GM10248 (cell line): ENCODE measurements around the gene EYA2.

Experiments used
- CTCF ChIA-PET: fragments of 300-600 bp; sonication (Branson Sonifier 250); formaldehyde crosslinking; extraction: SDS; loops from one replicate; lab custom pipeline; 2021; ENCODE audit warnings: antibody characterized with exemption; lab: Yijun Ruan, JAX
- POLR2A ChIA-PET: fragments of 350-650 bp; sonication (Branson Sonifier 250); formaldehyde crosslinking; extraction: SDS; loops from one replicate; lab custom pipeline; 2020; ENCODE audit warnings: antibody characterized with exemption; lab: Yijun Ruan, JAX
- DNase-seq: peaks from one replicate; pipeline ENCODE4 v3.0.0; 2012; ENCODE audit errors: extremely low spot score
- CTCF ChIP-seq: IDR thresholded peaks from 2 replicates; pipeline ENCODE4 v1.5.1; 2012; ENCODE audit warnings: mild to moderate bottlenecking, low read depth; ENCODE audit errors: extremely low read depth, missing control alignments, control extremely low read depth

Gene EYA2

GRCh38 chr20:47090835-47091234, 196.2 kb downstream of the EYA2 start:
- ChIA-PET POLR2A (no interaction called here), CTCF (no interaction called here)
- no peak for TF ChIP-seq CTCF
- DNase-seq: no peak

GRCh38 chr20:47093320-47093966, 198.8 kb downstream of the EYA2 start:
- ChIA-PET POLR2A (no interaction called here), CTCF (interaction anchor here (1.2 kb wide), 1 partner anchor 29 kb away, joined by 3 read pairs; no protein-coding TSS in a partner anchor)
- no peak for TF ChIP-seq CTCF
- DNase-seq: no peak

- POLR2A ChIA-PET: no interaction called here
- CTCF ChIA-PET: no interaction called here
- no peak for DNase-seq
- TF ChIP-seq CTCF: no peak
These were observed 201.0 kb downstream of the EYA2 start for GRCh38 chr20:47095690-47096089.

- no peak for DNase-seq
- ChIA-PET CTCF (no interaction called here), POLR2A (interaction anchor here (0.5 kb wide), 1 partner anchor 1671 kb away, joined by 3 read pairs; no protein-coding TSS in a partner anchor)
- no peak for TF ChIP-seq CTCF
These were observed 203.3 kb downstream of the EYA2 start for GRCh38 chr20:47097691-47098622.

GRCh38 chr20:47099093-47099492, 204.4 kb downstream of the EYA2 start:
- no peak for DNase-seq
- CTCF ChIA-PET: no interaction called here
- POLR2A ChIA-PET: no interaction called here
- TF ChIP-seq CTCF: no peak

GRCh38 chr20:47099825-47100441, 205.3 kb downstream of the EYA2 start:
- CTCF ChIA-PET: interaction anchor here (1.6 kb wide), 2 partner anchors 12 to 25 kb away, joined by 3 read pairs; no protein-coding TSS in a partner anchor
- POLR2A ChIA-PET: no interaction called here
- no peak for TF ChIP-seq CTCF
- no peak for DNase-seq
